GM23248 (cell line): Measurements from ENCODE around the gene CARD10. TPM values are rescaled to one million over a fixed set of nuclear protein-coding genes. Genes with fewer than 3 reads are reported as not detected.

Source experiments
- DNase-seq: peaks from one replicate; pipeline ENCODE4 v3.0.0-alpha.2; 2015
- H2AFZ ChIP-seq: fragments of 200-600 bp; sonication (generic); 2 replicates; pipeline ENCODE4 v1.6.1; 2016; ENCODE audit warnings: antibody characterized with exemption
- H3F3A ChIP-seq: fragments of 200-600 bp; sonication (generic); 2 replicates; pipeline ENCODE4 v1.6.1; 2016; ENCODE audit warnings: mild to moderate bottlenecking, antibody characterized with exemption, mixed run types; ENCODE audit not compliant: insufficient read depth
- H3K27ac ChIP-seq: fragments of 200-600 bp; sonication (generic); 2 replicates; pipeline ENCODE4 v1.5.1; 2016; ENCODE audit warnings: mild to moderate bottlenecking
- H3K27me3 ChIP-seq: fragments of 200-600 bp; sonication (generic); replicated peaks from 2 replicates; pipeline ENCODE4 v1.6.1; 2016; ENCODE audit warnings: mild to moderate bottlenecking; ENCODE audit not compliant: insufficient read depth
- H3K36me3 ChIP-seq: fragments of 200-600 bp; sonication (generic); 2 replicates; pipeline ENCODE4 v1.6.1; 2016; ENCODE audit warnings: low read depth, mild to moderate bottlenecking
- H3K4me1 ChIP-seq: fragments of 200-600 bp; sonication (generic); 2 replicates; pipeline ENCODE4 v1.6.1; 2016; ENCODE audit warnings: mild to moderate bottlenecking; ENCODE audit not compliant: insufficient read depth
- H3K4me2 ChIP-seq: fragments of 200-600 bp; sonication (generic); one replicate; pipeline ENCODE4 v1.6.1; 2016; ENCODE audit warnings: mild to moderate bottlenecking; ENCODE audit not compliant: unreplicated experiment
- H3K4me3 ChIP-seq: fragments of 200-600 bp; sonication (generic); 2 replicates; pipeline ENCODE4 v1.5.1; 2016; ENCODE audit warnings: mild to moderate bottlenecking
- H3K79me2 ChIP-seq: fragments of 200-600 bp; sonication (generic); 2 replicates; pipeline ENCODE4 v1.6.1; 2016; ENCODE audit warnings: mild to moderate bottlenecking; ENCODE audit not compliant: insufficient read depth
- H3K9ac ChIP-seq: fragments of 200-600 bp; sonication (generic); 2 replicates; pipeline ENCODE4 v1.6.1; 2016; ENCODE audit warnings: mild to moderate bottlenecking
- H3K9me2 ChIP-seq: fragments of 200-600 bp; sonication (generic); 2 replicates; pipeline ENCODE4 v1.6.1; 2016; ENCODE audit warnings: mixed run types, mild to moderate bottlenecking, moderate library complexity; ENCODE audit not compliant: insufficient read depth
- H3K9me3 ChIP-seq: fragments of 200-600 bp; sonication (generic); one replicate; pipeline ENCODE4 v1.6.1; 2017; ENCODE audit warnings: low read depth
- H4K20me1 ChIP-seq: fragments of 200-600 bp; sonication (generic); 2 replicates; pipeline ENCODE4 v1.6.0; 2016; ENCODE audit not compliant: insufficient read depth
- EZH2 ChIP-seq: fragments of 200-600 bp; sonication (generic); IDR thresholded peaks from 2 replicates; pipeline ENCODE4 v1.6.1; 2018; ENCODE audit warnings: antibody characterized with exemption, mild to moderate bottlenecking; ENCODE audit not compliant: insufficient read depth, poor library complexity, severe bottlenecking
- EZH2phosphoT487 ChIP-seq: fragments of 200-600 bp; sonication (generic); IDR thresholded peaks from 2 replicates; pipeline ENCODE4 v1.6.1; 2018; ENCODE audit warnings: antibody characterized with exemption, moderate library complexity, mild to moderate bottlenecking, low read depth; ENCODE audit not compliant: insufficient read depth
- whole genome bisulfite sequencing, 2 experiments: methylation state at CpG; one replicate each; pipeline ENCODE4 v1.1.6; 2015 to 2017; ENCODE audit warnings: low lambda C conversion rate in 2 of 2, low coverage in 1 of 2; ENCODE audit errors: missing lambda C conversion rate in 2 of 2; 5-methylcytosine and 5-hydroxymethylcytosine counted together
- in situ Hi-C: fragments of 300-500 bp; cut with MboI; formaldehyde crosslinking; loops from 2 replicates; pipeline ENCODE4 v1.15.0; 2020
- polyA plus RNA-seq: library from polyadenylated mRNA; unstranded; fragments of >200 nt; fragmentation: Nextera tagmentation; extraction: Ambion mirVana; gene quantifications from 2 replicates; pipeline ENCODE4 v1.2.1, GENCODE V29; 2016
- total RNA-seq: library from RNA; depleted of rRNA; stranded (reverse); fragments of >200 nt; shearing (Covaris generic); gene quantifications from 2 replicates; pipeline ENCODE4 v1.2.3, GENCODE V29; 2014

Gene CARD10
- total and polyA plus RNA-seq, 2 experiments from 2014 or later = 2.8 to 4.4 TPM

DNA sequence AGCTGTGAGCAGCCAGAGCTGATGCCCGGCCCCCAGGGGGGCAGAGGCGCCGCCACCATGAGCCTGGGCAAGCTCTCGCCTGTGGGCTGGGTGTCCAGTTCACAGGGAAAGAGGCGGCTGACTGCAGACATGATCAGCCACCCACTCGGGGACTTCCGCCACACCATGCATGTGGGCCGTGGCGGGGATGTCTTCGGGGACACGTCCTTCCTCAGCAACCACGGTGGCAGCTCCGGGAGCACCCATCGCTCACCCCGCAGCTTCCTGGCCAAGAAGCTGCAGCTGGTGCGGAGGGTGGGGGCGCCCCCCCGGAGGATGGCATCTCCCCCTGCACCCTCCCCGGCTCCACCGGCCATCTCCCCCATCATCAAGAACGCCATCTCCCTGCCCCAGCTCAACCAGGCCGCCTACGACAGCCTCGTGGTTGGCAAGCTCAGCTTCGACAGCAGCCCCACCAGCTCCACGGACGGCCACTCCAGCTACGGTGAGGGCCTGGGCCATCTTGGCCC lies 47.2 kb upstream of the CARD10 start:
- in situ Hi-C loops = no loop called here
- H3K36me3 ChIP-seq = peaks cover 32% of the 10 kb centered on the region; the same call in 1 of the 2 replicates
- H3K79me2 ChIP-seq = peaks cover 90% of the 10 kb centered on the region
- no peaks in the 10 kb centered on the region for H3K9me3 ChIP-seq
- no peak for DNase-seq
- 83 to 93% methylated on average over 22 to 26 of the region's 28 CpGs for WGBS, 2 experiments
- no peak overlapping the region for H3K9ac ChIP-seq
- no peak overlapping the region for H3K4me2 ChIP-seq
- H3K4me3 ChIP-seq = no peak overlapping the region
- H4K20me1 ChIP-seq = peaks cover 18% of the 10 kb centered on the region; the same call in 1 of the 2 replicates
- H3K27me3 ChIP-seq = no peaks in the 10 kb centered on the region
- peaks cover 57% of the 10 kb centered on the region for H3F3A ChIP-seq
- H2AFZ ChIP-seq = no peak overlapping the region
- H3K4me1 ChIP-seq = peaks cover 38% of the 10 kb centered on the region
- H3K27ac ChIP-seq = no peak overlapping the region
- H3K9me2 ChIP-seq = no peaks in the 10 kb centered on the region
- TF ChIP-seq EZH2phosphoT487 (no peak), EZH2 (no peak)

DNA sequence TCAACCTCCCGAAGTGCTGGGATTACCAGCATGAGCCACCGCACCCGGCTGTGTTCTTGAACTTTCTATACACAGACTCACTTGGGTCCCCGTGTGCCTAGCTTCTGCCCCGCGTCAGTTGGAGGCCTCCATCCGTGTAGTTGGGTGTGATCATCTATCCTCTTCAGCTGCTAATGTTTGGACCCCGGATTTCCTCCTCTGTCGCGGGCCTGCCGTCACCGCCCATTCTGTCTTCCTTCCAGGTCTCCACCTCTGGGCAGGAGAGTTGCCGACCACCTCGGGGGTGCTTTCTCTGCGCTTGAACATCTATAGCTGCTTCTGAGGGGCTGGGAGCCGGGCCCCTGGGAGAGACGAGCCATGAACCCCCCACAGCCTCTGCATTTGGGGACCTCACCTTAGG lies 46.6 kb upstream of the CARD10 start:
- Histone ChIP-seq H3K27ac (no peak overlapping the region), H3K4me3 (no peak overlapping the region), H3K79me2 (peaks cover 96% of the 10 kb centered on the region), H3K4me2 (no peak overlapping the region), H3K9me3 (no peaks in the 10 kb centered on the region), H4K20me1 (peaks cover 18% of the 10 kb centered on the region; the same call in 1 of the 2 replicates), H3F3A (peaks cover 52% of the 10 kb centered on the region), H3K9me2 (no peaks in the 10 kb centered on the region), H3K27me3 (no peaks in the 10 kb centered on the region), H3K4me1 (peaks cover 38% of the 10 kb centered on the region), H3K9ac (no peak overlapping the region), H3K36me3 (peaks cover 32% of the 10 kb centered on the region; the same call in 1 of the 2 replicates), H2AFZ (no peak overlapping the region)
- no peak for DNase-seq
- in situ Hi-C loops = no loop called here
- WGBS, 2 experiments = 65 to 71% methylated on average over 17 of the region's 17 CpGs
- TF ChIP-seq EZH2 (no peak), EZH2phosphoT487 (no peak)

DNA sequence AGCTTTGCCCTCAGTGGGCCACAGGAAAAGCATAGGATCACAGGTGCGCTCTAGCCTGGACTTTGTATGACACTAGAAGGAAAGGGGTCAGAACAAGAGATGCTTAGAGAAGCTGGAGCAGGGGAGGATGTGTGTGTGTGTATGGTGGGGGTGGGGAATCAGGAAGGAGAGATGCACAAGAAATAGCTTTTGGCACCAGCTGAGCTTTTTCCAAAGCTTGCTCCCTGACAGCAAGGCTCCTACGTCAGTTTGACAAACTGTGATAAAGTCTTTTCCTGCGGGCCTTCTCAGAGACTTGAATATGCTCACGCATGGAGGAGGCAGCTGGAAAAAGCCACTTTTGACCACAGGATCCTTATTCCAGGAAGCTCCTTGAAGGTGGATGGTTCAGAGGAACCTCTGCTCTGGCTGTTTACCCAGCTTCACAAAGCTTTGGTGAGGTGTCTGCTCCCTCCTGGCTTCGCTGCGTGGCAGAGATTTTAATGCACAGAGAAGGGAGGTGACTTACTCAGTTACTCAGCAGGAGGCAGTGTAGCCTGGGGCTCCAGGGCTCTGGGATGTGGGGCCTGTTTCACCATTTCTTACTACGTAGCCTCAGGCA lies 45.0 kb upstream of the CARD10 start:
- TF ChIP-seq EZH2 (no peak), EZH2phosphoT487 (no peak)
- peak overlapping the region; percentile 79 for H3K27ac ChIP-seq
- H2AFZ ChIP-seq = no peak overlapping the region
- H3K27me3 ChIP-seq = no peaks in the 10 kb centered on the region
- 79 to 84% methylated on average over 7 of the region's 7 CpGs for WGBS, 2 experiments
- peaks cover 40% of the 10 kb centered on the region for H3F3A ChIP-seq
- peak overlapping the region; percentile 62 for H3K4me3 ChIP-seq
- H3K9me3 ChIP-seq = no peaks in the 10 kb centered on the region
- peaks cover 44% of the 10 kb centered on the region for H3K4me1 ChIP-seq
- no peaks in the 10 kb centered on the region for H3K9me2 ChIP-seq
- in situ Hi-C loops = no loop called here
- H3K79me2 ChIP-seq = peaks cover 92% of the 10 kb centered on the region
- peak overlapping the region; percentile 49 for H3K4me2 ChIP-seq
- H3K9ac ChIP-seq = peak overlapping the region; percentile 65
- peak; percentile 40 for DNase-seq
- H3K36me3 ChIP-seq = peaks cover 23% of the 10 kb centered on the region; the same call in 1 of the 2 replicates
- peaks cover 18% of the 10 kb centered on the region; the same call in 1 of the 2 replicates for H4K20me1 ChIP-seq

DNA sequence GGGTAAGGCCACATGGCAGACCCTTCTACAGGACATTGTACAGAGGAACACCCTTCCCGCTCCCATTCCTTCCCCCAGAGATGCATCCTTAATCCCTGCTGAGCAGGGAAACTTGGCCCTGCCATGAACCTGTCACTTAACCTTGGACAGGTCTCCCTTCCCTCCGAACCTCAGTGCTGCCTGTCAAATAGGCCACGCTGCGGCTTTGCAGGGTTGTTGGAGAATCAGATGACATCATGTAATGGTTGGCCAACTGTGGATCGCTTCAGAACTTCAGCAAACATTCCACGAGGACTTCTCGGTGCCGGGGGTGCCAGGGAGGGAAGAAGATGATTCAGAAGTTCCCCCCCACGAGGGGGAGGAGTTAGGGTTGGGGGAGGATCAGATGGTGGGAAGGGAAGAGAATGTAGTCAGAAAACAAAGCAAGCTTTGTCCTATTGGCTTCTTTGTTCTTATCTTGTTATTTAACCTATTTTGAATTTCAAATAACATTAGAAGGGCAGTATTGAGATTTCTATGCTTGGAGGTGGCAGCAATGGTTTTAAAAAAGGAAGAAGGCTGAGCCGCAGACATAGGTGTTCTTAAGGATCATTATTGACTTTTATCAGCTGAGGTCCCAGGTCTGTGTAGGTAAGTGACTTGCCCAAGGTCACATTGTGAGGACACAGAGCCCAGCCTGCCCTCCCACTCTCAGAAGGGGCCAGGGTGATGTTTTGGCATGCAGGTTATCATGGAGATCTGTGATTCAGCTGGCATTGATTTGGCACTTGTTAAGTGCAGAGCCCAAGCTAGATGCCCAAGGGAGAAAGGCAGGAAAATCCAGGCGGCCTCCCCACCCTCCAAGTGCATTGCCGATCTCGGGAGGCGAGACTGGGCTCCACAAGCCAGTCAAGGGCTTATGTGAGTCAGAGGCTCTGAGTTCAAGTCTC lies 44.2 kb upstream of the CARD10 start:
- in situ Hi-C loops = no loop called here
- Histone ChIP-seq H3K79me2 (peaks cover 84% of the 10 kb centered on the region), H3K27me3 (no peaks in the 10 kb centered on the region), H3K9me2 (no peaks in the 10 kb centered on the region), H2AFZ (no peak overlapping the region), H3K9ac (peak overlapping the region; percentile 95), H4K20me1 (peaks cover 18% of the 10 kb centered on the region; the same call in 1 of the 2 replicates), H3K9me3 (no peaks in the 10 kb centered on the region), H3K4me3 (peak overlapping the region; percentile 90), H3K36me3 (peaks cover 23% of the 10 kb centered on the region; the same call in 1 of the 2 replicates), H3K27ac (peak overlapping the region; percentile 94), H3K4me1 (peaks cover 44% of the 10 kb centered on the region), H3F3A (peaks cover 40% of the 10 kb centered on the region), H3K4me2 (peak overlapping the region; percentile 91)
- DNase-seq = peak; percentile 98
- 14 to 17% methylated on average over 14 of the region's 14 CpGs for WGBS, 2 experiments
- TF ChIP-seq EZH2 (no peak), EZH2phosphoT487 (no peak)
